HEK293 (cell line): ENCODE results near the gene BET1.

Experiments used
- KLF9 ChIP-seq: fragments of 450-650 bp; formaldehyde crosslinking; IDR thresholded peaks from 2 replicates; pipeline ENCODE4 v1.5.1; 2016; ENCODE audit warnings: missing biosample characterization, missing genetic modification characterization, low read depth
- PRDM1 ChIP-seq: fragments of 450-650 bp; formaldehyde crosslinking; IDR thresholded peaks from 2 replicates; pipeline ENCODE4; 2016; ENCODE audit warnings: missing biosample characterization, missing genetic modification characterization
- TCF7L2 ChIP-seq: IDR thresholded peaks from 2 replicates; pipeline ENCODE4 v1.6.1; 2011; ENCODE audit warnings: low read depth, mild to moderate bottlenecking, inconsistent platforms, low read length, moderate library complexity, borderline replicate concordance
- ZBTB1 ChIP-seq: fragments of 450-650 bp; formaldehyde crosslinking; IDR thresholded peaks from 2 replicates; pipeline ENCODE4 v1.5.1; 2016; ENCODE audit warnings: missing biosample characterization, missing genetic modification characterization
- ZBTB17 ChIP-seq: fragments of 450-650 bp; formaldehyde crosslinking; IDR thresholded peaks from 2 replicates; pipeline ENCODE4 v1.5.1; 2016; ENCODE audit warnings: missing biosample characterization, missing genetic modification characterization
- ZIC2 ChIP-seq: fragments of 450-650 bp; formaldehyde crosslinking; IDR thresholded peaks from 2 replicates; pipeline ENCODE4 v1.5.1; 2016; ENCODE audit warnings: missing biosample characterization, missing genetic modification characterization
- ZNF202 ChIP-seq: fragments of 450-650 bp; formaldehyde crosslinking; IDR thresholded peaks from 2 replicates; pipeline ENCODE4 v1.5.1; 2016; ENCODE audit warnings: missing biosample characterization, missing genetic modification characterization, borderline replicate concordance
- ZNF211 ChIP-seq: fragments of 450-650 bp; formaldehyde crosslinking; IDR thresholded peaks from 2 replicates; pipeline ENCODE4 v1.5.1; 2016; ENCODE audit warnings: low read depth, missing biosample characterization, missing genetic modification characterization
- ZNF274 ChIP-seq, 2 experiments: fragments of 200-500 bp in 1 of 2; fragments of 450-650 bp in 1 of 2; sonication (Bioruptor generic) in 1 of 2; formaldehyde crosslinking in 1 of 2; IDR thresholded peaks; 2 replicates each; pipeline versions ENCODE4 v1.5.1 to v1.6.1; 2014 to 2016; ENCODE audit warnings: borderline replicate concordance in 1 of 2, inconsistent platforms in 1 of 2, low read length in 1 of 2, missing biosample characterization in 1 of 2, missing genetic modification characterization in 1 of 2
- ZNF302 ChIP-seq: fragments of 450-650 bp; formaldehyde crosslinking; IDR thresholded peaks from 2 replicates; pipeline ENCODE4 v1.5.1; 2016; ENCODE audit warnings: missing biosample characterization, missing genetic modification characterization, low read depth
- ZNF311 ChIP-seq: fragments of 450-650 bp; formaldehyde crosslinking; IDR thresholded peaks from 2 replicates; pipeline ENCODE4 v1.5.1; 2017; ENCODE audit warnings: missing biosample characterization, missing genetic modification characterization, borderline replicate concordance
- ZNF350 ChIP-seq: fragments of 450-650 bp; formaldehyde crosslinking; IDR thresholded peaks from 2 replicates; pipeline ENCODE4 v1.5.0; 2017; ENCODE audit warnings: missing biosample characterization, mild to moderate bottlenecking, missing genetic modification characterization
- ZNF473 ChIP-seq: fragments of 450-650 bp; formaldehyde crosslinking; IDR thresholded peaks from 2 replicates; pipeline ENCODE4 v1.5.1; 2017; ENCODE audit warnings: missing biosample characterization, missing genetic modification characterization
- ZNF548 ChIP-seq: fragments of 450-650 bp; formaldehyde crosslinking; IDR thresholded peaks from 2 replicates; pipeline ENCODE4 v1.5.1; 2016; ENCODE audit warnings: missing biosample characterization, missing genetic modification characterization
- ZNF555 ChIP-seq: fragments of 450-650 bp; formaldehyde crosslinking; conservative IDR thresholded peaks from 2 replicates; pipeline ENCODE4 v1.5.1; 2017; ENCODE audit warnings: missing biosample characterization, mild to moderate bottlenecking, missing genetic modification characterization, inconsistent platforms
- ZNF558 ChIP-seq: fragments of 450-650 bp; formaldehyde crosslinking; IDR thresholded peaks from 2 replicates; pipeline ENCODE4 v1.5.1; 2016; ENCODE audit warnings: missing biosample characterization, missing genetic modification characterization
- ZNF561 ChIP-seq: fragments of 450-650 bp; IDR thresholded peaks from 2 replicates; pipeline ENCODE4 v1.5.1; 2018; ENCODE audit warnings: missing biosample characterization, missing genetic modification characterization, borderline replicate concordance
- ZNF571 ChIP-seq: fragments of 450-650 bp; formaldehyde crosslinking; IDR thresholded peaks from 2 replicates; pipeline ENCODE4 v1.5.0; 2017; ENCODE audit warnings: missing biosample characterization, missing genetic modification characterization
- ZNF596 ChIP-seq: fragments of 450-650 bp; IDR thresholded peaks from 2 replicates; pipeline ENCODE4 v1.5.0; 2018; ENCODE audit warnings: missing biosample characterization, mild to moderate bottlenecking, missing genetic modification characterization, moderate library complexity
- ZNF621 ChIP-seq: fragments of 450-650 bp; formaldehyde crosslinking; IDR thresholded peaks from 2 replicates; pipeline ENCODE4 v1.5.1; 2017; ENCODE audit warnings: missing biosample characterization, missing genetic modification characterization
- ZNF792 ChIP-seq: fragments of 450-650 bp; formaldehyde crosslinking; IDR thresholded peaks from 2 replicates; pipeline ENCODE4 v1.5.1; 2016; ENCODE audit warnings: missing biosample characterization, missing genetic modification characterization
- ZNF830 ChIP-seq: fragments of 450-650 bp; IDR thresholded peaks from 2 replicates; pipeline ENCODE4 v1.5.0; 2018; ENCODE audit warnings: missing biosample characterization, missing genetic modification characterization, low read depth, mild to moderate bottlenecking, moderate library complexity
- ZNF837 ChIP-seq: fragments of 450-650 bp; formaldehyde crosslinking; IDR thresholded peaks from 2 replicates; pipeline ENCODE4 v1.5.1; 2016; ENCODE audit warnings: missing biosample characterization, missing genetic modification characterization
- ZXDB ChIP-seq: fragments of 450-650 bp; formaldehyde crosslinking; IDR thresholded peaks from 2 replicates; pipeline ENCODE4 v1.5.1; 2016; ENCODE audit warnings: missing biosample characterization, missing genetic modification characterization
- TF ChIP-seq, protein P1 (sequence below): fragments of 450-650 bp; formaldehyde crosslinking; conservative IDR thresholded peaks from 2 replicates; pipeline ENCODE4 v1.5.1; 2016; ENCODE audit warnings: low read depth, missing biosample characterization, missing genetic modification characterization
- TF ChIP-seq, protein P2 (sequence below): fragments of 450-650 bp; formaldehyde crosslinking; IDR thresholded peaks from 2 replicates; pipeline ENCODE4 v1.5.1; 2016; ENCODE audit warnings: missing biosample characterization, missing genetic modification characterization
- TF ChIP-seq, protein P3 (sequence below): fragments of 450-650 bp; formaldehyde crosslinking; IDR thresholded peaks from 2 replicates; pipeline ENCODE4 v1.5.1; 2016; ENCODE audit warnings: missing biosample characterization, missing genetic modification characterization

Gene BET1

DNA sequence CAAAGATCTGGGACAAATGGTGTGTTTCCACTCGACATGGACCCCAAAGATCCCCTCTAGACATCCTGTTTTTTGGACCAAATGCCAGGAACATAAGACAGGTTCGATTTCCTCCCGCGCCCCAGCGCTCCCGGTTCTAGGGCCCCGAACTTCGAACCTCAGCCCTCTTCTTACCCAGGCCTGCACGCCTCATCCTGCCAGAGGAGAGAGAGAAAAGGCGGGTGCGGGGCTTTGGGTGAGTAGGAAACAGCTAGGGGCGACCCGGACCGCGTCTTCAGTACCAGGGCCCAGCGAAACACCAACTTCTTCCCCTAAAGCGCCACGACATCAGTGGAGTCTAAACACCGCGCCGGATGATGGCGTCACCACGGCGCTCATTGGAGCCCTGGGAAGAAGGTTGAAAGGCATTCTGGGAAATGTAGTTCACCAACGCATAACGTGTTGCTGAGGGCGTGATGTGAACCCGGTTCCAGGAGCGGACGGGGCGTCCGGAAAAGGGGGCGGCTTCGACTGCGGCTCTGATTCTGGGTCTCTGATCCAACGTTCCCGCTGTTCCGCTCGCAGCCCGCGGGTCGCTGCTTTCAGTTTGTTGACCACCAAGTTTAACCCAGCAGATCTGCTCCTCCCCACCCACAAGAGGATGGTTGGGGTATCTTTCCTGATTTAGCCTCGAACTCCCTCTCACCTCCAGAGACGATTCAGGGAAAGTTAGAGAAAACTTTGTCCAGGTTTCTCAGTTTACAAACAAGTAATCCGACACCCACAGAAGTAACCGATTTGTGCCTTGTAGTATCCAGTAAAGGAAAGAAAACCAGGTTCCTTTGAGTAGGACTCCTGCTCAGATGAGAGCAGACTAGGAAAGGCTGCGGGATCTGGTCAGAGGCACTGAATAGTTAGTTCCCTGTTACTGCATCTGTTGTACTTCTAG lies at the start of gene BET1 (continued):
- TF ChIP-seq, protein P1, sequence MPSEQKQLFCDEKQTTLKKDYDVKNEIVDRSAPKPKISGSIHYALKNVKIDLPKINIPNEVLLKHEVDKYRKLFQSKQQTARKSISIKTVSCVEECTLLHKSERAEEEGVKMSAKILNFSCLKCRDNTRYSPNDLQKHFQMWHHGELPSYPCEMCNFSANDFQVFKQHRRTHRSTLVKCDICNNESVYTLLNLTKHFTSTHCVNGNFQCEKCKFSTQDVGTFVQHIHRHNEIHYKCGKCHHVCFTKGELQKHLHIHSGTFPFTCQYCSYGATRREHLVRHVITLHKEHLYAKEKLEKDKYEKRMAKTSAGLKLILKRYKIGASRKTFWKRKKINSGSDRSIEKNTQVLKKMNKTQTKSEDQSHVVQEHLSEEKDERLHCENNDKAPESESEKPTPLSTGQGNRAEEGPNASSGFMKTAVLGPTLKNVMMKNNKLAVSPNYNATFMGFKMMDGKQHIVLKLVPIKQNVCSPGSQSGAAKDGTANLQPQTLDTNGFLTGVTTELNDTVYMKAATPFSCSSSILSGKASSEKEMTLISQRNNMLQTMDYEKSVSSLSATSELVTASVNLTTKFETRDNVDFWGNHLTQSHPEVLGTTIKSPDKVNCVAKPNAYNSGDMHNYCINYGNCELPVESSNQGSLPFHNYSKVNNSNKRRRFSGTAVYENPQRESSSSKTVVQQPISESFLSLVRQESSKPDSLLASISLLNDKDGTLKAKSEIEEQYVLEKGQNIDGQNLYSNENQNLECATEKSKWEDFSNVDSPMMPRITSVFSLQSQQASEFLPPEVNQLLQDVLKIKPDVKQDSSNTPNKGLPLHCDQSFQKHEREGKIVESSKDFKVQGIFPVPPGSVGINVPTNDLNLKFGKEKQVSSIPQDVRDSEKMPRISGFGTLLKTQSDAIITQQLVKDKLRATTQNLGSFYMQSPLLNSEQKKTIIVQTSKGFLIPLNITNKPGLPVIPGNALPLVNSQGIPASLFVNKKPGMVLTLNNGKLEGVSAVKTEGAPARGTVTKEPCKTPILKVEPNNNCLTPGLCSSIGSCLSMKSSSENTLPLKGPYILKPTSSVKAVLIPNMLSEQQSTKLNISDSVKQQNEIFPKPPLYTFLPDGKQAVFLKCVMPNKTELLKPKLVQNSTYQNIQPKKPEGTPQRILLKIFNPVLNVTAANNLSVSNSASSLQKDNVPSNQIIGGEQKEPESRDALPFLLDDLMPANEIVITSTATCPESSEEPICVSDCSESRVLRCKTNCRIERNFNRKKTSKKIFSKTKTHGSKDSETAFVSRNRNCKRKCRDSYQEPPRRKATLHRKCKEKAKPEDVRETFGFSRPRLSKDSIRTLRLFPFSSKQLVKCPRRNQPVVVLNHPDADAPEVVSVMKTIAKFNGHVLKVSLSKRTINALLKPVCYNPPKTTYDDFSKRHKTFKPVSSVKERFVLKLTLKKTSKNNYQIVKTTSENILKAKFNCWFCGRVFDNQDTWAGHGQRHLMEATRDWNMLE: no peak
- TF ChIP-seq ZBTB17 (peak; percentile 83), PRDM1 (tag by site-specific recombination) (peak; percentile 84), ZNF830 (no peak), ZNF621 (no peak), TCF7L2 (no peak), ZNF596 (no peak), ZNF202 (tag by site-specific recombination) (no peak), ZNF473 (tag by site-specific recombination) (no peak), ZNF311 (tag by site-specific recombination) (no peak), ZNF548 (tag by site-specific recombination) (no peak), ZNF350 (tag by site-specific recombination) (no peak), ZBTB1 (no peak), ZNF558 (tag by site-specific recombination) (no peak), ZNF555 (tag by site-specific recombination) (no peak), ZNF211 (tag by site-specific recombination) (no peak), ZNF302 (tag by site-specific recombination) (no peak), ZXDB (tag by site-specific recombination) (peak; percentile 85), ZIC2 (tag by site-specific recombination) (no peak), ZNF792 (0 out of 2 replicates have a peak, but pooled peaks have one; percentile 38), KLF9 (tag by site-specific recombination) (peak; percentile 45; the same call in 1 of the 2 replicates), ZNF571 (tag by site-specific recombination) (no peak), ZNF837 (tag by site-specific recombination) (no peak), ZNF561 (tag by site-specific recombination) (no peak), ZNF274 (IDR thresholded peaks at IDR 0.05; ENCODE audit: low read length) (no peak), ZNF274 (tag by site-specific recombination; IDR thresholded peaks at IDR 0.05; ENCODE audit: borderline replicate concordance) (no peak)
- TF ChIP-seq, protein P2, sequence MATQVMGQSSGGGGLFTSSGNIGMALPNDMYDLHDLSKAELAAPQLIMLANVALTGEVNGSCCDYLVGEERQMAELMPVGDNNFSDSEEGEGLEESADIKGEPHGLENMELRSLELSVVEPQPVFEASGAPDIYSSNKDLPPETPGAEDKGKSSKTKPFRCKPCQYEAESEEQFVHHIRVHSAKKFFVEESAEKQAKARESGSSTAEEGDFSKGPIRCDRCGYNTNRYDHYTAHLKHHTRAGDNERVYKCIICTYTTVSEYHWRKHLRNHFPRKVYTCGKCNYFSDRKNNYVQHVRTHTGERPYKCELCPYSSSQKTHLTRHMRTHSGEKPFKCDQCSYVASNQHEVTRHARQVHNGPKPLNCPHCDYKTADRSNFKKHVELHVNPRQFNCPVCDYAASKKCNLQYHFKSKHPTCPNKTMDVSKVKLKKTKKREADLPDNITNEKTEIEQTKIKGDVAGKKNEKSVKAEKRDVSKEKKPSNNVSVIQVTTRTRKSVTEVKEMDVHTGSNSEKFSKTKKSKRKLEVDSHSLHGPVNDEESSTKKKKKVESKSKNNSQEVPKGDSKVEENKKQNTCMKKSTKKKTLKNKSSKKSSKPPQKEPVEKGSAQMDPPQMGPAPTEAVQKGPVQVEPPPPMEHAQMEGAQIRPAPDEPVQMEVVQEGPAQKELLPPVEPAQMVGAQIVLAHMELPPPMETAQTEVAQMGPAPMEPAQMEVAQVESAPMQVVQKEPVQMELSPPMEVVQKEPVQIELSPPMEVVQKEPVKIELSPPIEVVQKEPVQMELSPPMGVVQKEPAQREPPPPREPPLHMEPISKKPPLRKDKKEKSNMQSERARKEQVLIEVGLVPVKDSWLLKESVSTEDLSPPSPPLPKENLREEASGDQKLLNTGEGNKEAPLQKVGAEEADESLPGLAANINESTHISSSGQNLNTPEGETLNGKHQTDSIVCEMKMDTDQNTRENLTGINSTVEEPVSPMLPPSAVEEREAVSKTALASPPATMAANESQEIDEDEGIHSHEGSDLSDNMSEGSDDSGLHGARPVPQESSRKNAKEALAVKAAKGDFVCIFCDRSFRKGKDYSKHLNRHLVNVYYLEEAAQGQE: no peak
- TF ChIP-seq, protein P3, sequence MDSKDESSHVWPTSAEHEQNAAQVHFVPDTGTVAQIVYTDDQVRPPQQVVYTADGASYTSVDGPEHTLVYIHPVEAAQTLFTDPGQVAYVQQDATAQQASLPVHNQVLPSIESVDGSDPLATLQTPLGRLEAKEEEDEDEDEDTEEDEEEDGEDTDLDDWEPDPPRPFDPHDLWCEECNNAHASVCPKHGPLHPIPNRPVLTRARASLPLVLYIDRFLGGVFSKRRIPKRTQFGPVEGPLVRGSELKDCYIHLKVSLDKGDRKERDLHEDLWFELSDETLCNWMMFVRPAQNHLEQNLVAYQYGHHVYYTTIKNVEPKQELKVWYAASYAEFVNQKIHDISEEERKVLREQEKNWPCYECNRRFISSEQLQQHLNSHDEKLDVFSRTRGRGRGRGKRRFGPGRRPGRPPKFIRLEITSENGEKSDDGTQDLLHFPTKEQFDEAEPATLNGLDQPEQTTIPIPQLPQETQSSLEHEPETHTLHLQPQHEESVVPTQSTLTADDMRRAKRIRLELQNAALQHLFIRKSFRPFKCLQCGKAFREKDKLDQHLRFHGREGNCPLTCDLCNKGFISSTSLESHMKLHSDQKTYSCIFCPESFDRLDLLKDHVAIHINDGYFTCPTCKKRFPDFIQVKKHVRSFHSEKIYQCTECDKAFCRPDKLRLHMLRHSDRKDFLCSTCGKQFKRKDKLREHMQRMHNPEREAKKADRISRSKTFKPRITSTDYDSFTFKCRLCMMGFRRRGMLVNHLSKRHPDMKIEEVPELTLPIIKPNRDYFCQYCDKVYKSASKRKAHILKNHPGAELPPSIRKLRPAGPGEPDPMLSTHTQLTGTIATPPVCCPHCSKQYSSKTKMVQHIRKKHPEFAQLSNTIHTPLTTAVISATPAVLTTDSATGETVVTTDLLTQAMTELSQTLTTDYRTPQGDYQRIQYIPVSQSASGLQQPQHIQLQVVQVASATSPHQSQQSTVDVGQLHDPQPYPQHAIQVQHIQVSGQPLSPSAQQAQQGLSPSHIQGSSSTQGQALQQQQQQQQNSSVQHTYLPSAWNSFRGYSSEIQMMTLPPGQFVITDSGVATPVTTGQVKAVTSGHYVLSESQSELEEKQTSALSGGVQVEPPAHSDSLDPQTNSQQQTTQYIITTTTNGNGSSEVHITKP (tag by site-specific recombination): peak; percentile 88
